NT2/D1 (cell line): ENCODE results near the gene IL3RA.

Source experiments
- SUZ12 ChIP-seq: IDR thresholded peaks from 2 replicates; pipeline ENCODE4 v1.6.1; 2011; ENCODE audit not compliant: insufficient read length, insufficient read depth; ENCODE audit errors: extremely low read depth
- YY1 ChIP-seq: IDR thresholded peaks from 2 replicates; pipeline ENCODE4 v1.6.1; 2011; ENCODE audit not compliant: insufficient read length, insufficient read depth

DNA sequence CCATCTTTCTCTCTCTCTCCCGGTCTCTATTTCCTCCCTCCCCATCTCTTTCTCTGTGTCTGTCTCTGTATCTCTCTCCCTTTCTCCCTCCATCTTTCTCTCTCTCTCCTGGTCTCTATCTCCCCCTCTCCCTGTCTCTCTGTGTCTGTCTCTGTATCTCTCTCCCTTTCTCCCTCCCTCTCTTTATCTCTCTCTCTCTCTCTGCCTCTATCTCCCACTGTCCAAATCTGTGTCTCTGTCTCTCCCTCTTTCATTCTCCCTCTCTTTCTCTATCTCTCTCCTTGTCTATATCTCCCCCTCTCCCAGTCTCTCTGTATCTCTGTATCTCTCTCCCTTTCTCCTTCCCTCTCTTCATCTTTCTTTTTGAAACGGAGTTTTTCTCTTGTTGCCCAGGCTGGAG is 23.6 kb downstream of the IL3RA start:
- TF ChIP-seq SUZ12, result no peak
- TF ChIP-seq YY1, result no peak
